Prostate gland (tissue), 2 donors: ENCODE data around the gene ZNF268. TPM values are rescaled to one million over a fixed set of nuclear protein-coding genes. Genes with fewer than 3 reads are reported as not detected.

Source experiments
- DNase-seq: peaks from one replicate; pipeline ENCODE4 v3.0.0-alpha.2; 2019; ENCODE audit warnings: low spot score
- H3K27ac ChIP-seq, 2 donors: fragments of 200-600 bp; sonication (generic); 2 replicates each; pipeline ENCODE4 v1.5.1; 2017 to 2019
- H3K27me3 ChIP-seq: fragments of 200-600 bp; sonication (generic); replicated peaks from 2 replicates; pipeline ENCODE4 v1.5.1; 2019; ENCODE audit not compliant: insufficient read depth
- H3K36me3 ChIP-seq, 2 donors: fragments of 200-600 bp; sonication (generic); 1 replicate in 1 of 2; 2 replicates in 1 of 2; pipeline versions ENCODE4 v1.5.1 to v1.8.1; 2017 to 2019
- H3K4me1 ChIP-seq: fragments of 200-600 bp; sonication (generic); replicated peaks from 2 replicates; pipeline ENCODE4 v1.5.1; 2019
- H3K4me3 ChIP-seq, 2 donors: fragments of 200-600 bp; sonication (generic); 2 replicates each; pipeline ENCODE4 v1.5.1; 2017 to 2019
- H3K9me3 ChIP-seq: fragments of 200-600 bp; sonication (generic); 2 replicates; pipeline ENCODE4 v1.5.1; 2017
- CTCF ChIP-seq, 4 experiments: fragments of 200-600 bp in 2 of 4; fragments of 450-650 bp in 2 of 4; sonication (generic) in 2 of 4; IDR thresholded peaks; 1 replicate in 3 of 4; 2 replicates in 1 of 4; pipeline ENCODE4 v1.5.1; 2016 to 2019; ENCODE audit warnings: antibody characterized with exemption in 4 of 4, mild to moderate bottlenecking in 2 of 4, moderate library complexity in 2 of 4
- POLR2A ChIP-seq: fragments of 450-650 bp; IDR thresholded peaks from one replicate; pipeline ENCODE4 v1.6.1; 2016; ENCODE audit warnings: antibody characterized with exemption, mild to moderate bottlenecking
- POLR2AphosphoS5 ChIP-seq: sonication (generic); formaldehyde crosslinking; IDR thresholded peaks from one replicate; pipeline ENCODE4 v1.6.1; 2017; ENCODE audit warnings: antibody characterized with exemption
- WGBS: methylation state at CpG from one replicate; pipeline ENCODE4 v1.1.5; 2018; 5-methylcytosine and 5-hydroxymethylcytosine counted together
- intact Hi-C: fragments of 100-400 bp; cut with DNase I; formaldehyde crosslinking; loops from one replicate; pipeline ENCODE4 v1.14.2; 2022
- total RNA-seq, 2 donors: library from RNA; depleted of rRNA; stranded (reverse); fragments of >200 nt; gene quantifications; one replicate each; pipeline ENCODE4 v1.1.0, GENCODE V29; 2016

The ZNF268 gene
- total RNA-seq, 2 donors from 2014 or later, result 22.6 to 33.2 TPM

- DNase-seq, result no peak
- intact Hi-C loops, result no loop called here
- no peak for TF ChIP-seq POLR2AphosphoS5
- TF ChIP-seq POLR2A, result no peak
- no peak for TF ChIP-seq CTCF (IDR thresholded peaks at IDR 0.05)
- peaks cover 19 to 20% of the 10 kb centered on the region in 2 donors for H3K36me3 ChIP-seq
- H3K4me3 ChIP-seq, result no peak overlapping the region
- H3K27ac ChIP-seq, result no peak overlapping the region
- no peaks in the 10 kb centered on the region for H3K4me1 ChIP-seq
- peaks cover 9% of the 10 kb centered on the region for H3K9me3 ChIP-seq
- WGBS, result 51% methylated on average over 2 of the region's 2 CpGs
- no peaks in the 10 kb centered on the region for H3K27me3 ChIP-seq
These were observed 20.6 kb downstream of the ZNF268 start for GRCh38 chr12:133201888-133202287.

- no peak for DNase-seq
- WGBS, result 97% methylated on average over 2 of the region's 2 CpGs
- H3K4me1 ChIP-seq, result no peaks in the 10 kb centered on the region
- TF ChIP-seq POLR2AphosphoS5 (no peak), CTCF (IDR thresholded peaks at IDR 0.05) (no peak), POLR2A (no peak)
- peaks cover 9% of the 10 kb centered on the region for H3K9me3 ChIP-seq
- H3K27me3 ChIP-seq, result no peaks in the 10 kb centered on the region
- no peak overlapping the region for H3K4me3 ChIP-seq
- intact Hi-C loops, result no loop called here
- H3K36me3 ChIP-seq, result peaks cover 19 to 20% of the 10 kb centered on the region in 2 donors
- no peak overlapping the region for H3K27ac ChIP-seq
These were observed 21.4 kb downstream of the ZNF268 start for GRCh38 chr12:133202493-133203343.

- DNase-seq, result no peak
- Histone ChIP-seq H3K4me3 (no peak overlapping the region), H3K9me3 (peaks cover 9% of the 10 kb centered on the region), H3K36me3 (peaks cover 19 to 20% of the 10 kb centered on the region in 2 donors), H3K4me1 (no peaks in the 10 kb centered on the region), H3K27ac (no peak overlapping the region), H3K27me3 (no peaks in the 10 kb centered on the region)
- 96% methylated on average over 7 of the region's 7 CpGs for WGBS
- TF ChIP-seq CTCF (IDR thresholded peaks at IDR 0.05), result no peak
- no peak for TF ChIP-seq POLR2A
- TF ChIP-seq POLR2AphosphoS5, result no peak
- intact Hi-C loops, result no loop called here
These were observed 22.3 kb downstream of the ZNF268 start for GRCh38 chr12:133203344-133204263.

- Histone ChIP-seq H3K4me3 (no peak overlapping the region), H3K27me3 (no peaks in the 10 kb centered on the region), H3K4me1 (no peaks in the 10 kb centered on the region), H3K36me3 (peaks cover 19 to 20% of the 10 kb centered on the region in 2 donors), H3K9me3 (peaks cover 9% of the 10 kb centered on the region), H3K27ac (no peak overlapping the region)
- intact Hi-C loops, result no loop called here
- DNase-seq, result no peak
- no peak for TF ChIP-seq CTCF (IDR thresholded peaks at IDR 0.05)
- 97% methylated on average over 1 of the region's 1 CpG for WGBS
These were observed 22.9 kb downstream of the ZNF268 start for GRCh38 chr12:133204264-133204603.
